K562 (cell line): Measurements from ENCODE around the gene FHIT. TPM values are rescaled to one million over a fixed set of nuclear protein-coding genes. Genes with fewer than 3 reads are reported as not detected.

ENCODE experiments used
- ATAC-seq: fragments of 200-7000 bp; cut with Tn5 transposase; 3 replicates; pipeline ENCODE4 v1.9.1; 2020; ENCODE audit warnings: moderate library complexity
- BruUV-seq: library from RNA; stranded (reverse); fragments of 400-500 nt; replicated peaks from 2 replicates; lab custom pipeline; 2021; lab: Mats Ljungman, UMichigan
- CTCF ChIA-PET: fragments of 300-600 bp; formaldehyde crosslinking; extraction: SDS; loops from one replicate; lab custom pipeline; 2021; ENCODE audit warnings: low intra/inter-chr PET ratio; lab: Yijun Ruan, JAX
- POLR2A ChIA-PET: fragments of 300-600, 350-650 bp; sonication (Branson Sonifier 250); formaldehyde crosslinking; extraction: SDS; loops from one replicate; lab custom pipeline; 2021; ENCODE audit warnings: antibody characterized with exemption, inconsistent platforms; lab: Yijun Ruan, JAX
- DNase-seq, 4 experiments: peaks; one replicate each; pipeline versions ENCODE4 v3.0.0 to v3.0.0-alpha.2; 2011 to 2018; ENCODE audit warnings: low spot score in 3 of 4, mixed read lengths in 3 of 4; ENCODE audit errors: extremely low read depth in 1 of 4
- FAIRE-seq: peaks from 2 replicates; lab custom pipeline; 2011; peaks lifted over from hg19 to GRCh38; lab: Jason Lieb, UNC
- H2AFZ ChIP-seq: 2 replicates; pipeline ENCODE4 v1.6.0; 2011; ENCODE audit warnings: low read depth, low read length, control low read depth, inconsistent platforms
- H3K27ac ChIP-seq: fragments of 200-600 bp; 3 replicates; pipeline ENCODE4 v1.8.0; 2011; ENCODE audit warnings: low read depth, mild to moderate bottlenecking, control low read depth, inconsistent platforms, low read length, moderate library complexity, mixed read lengths; ENCODE audit errors: extremely low read depth
- H3K27me3 ChIP-seq, 2 experiments: fragments of 300-600 bp in 1 of 2; 2 replicates in 1 of 2; 3 replicates in 1 of 2; pipeline versions ENCODE4 v1.6.0 to v1.8.0; 2011; ENCODE audit warnings: inconsistent platforms in 2 of 2, low read length in 2 of 2, mild to moderate bottlenecking in 1 of 2, mixed read lengths in 1 of 2, moderate library complexity in 1 of 2; ENCODE audit not compliant: control insufficient read depth in 2 of 2, insufficient read depth in 2 of 2
- H3K36me3 ChIP-seq: fragments of 300-600 bp; 3 replicates; pipeline ENCODE4 v1.8.0; 2011; ENCODE audit warnings: mild to moderate bottlenecking, low read length, inconsistent platforms; ENCODE audit not compliant: control insufficient read depth, insufficient read depth
- H3K4me1 ChIP-seq, 2 experiments: fragments of 200-600 bp in 1 of 2; replicated peaks in 1 of 2; 2 replicates in 1 of 2; 3 replicates in 1 of 2; pipeline versions ENCODE4 v1.5.1 to v1.8.0; 2011; ENCODE audit warnings: inconsistent platforms in 2 of 2, low read length in 2 of 2, mild to moderate bottlenecking in 1 of 2, mixed read lengths in 1 of 2, moderate library complexity in 1 of 2; ENCODE audit not compliant: control insufficient read depth in 2 of 2, insufficient read depth in 2 of 2
- H3K4me2 ChIP-seq: 2 replicates; pipeline ENCODE4 v1.6.1; 2011; ENCODE audit warnings: low read length, control low read depth, inconsistent platforms, mixed read lengths; ENCODE audit not compliant: insufficient read depth
- H3K4me3 ChIP-seq: fragments of 200-600 bp; sonication (generic), shearing (Covaris generic); 2 replicates; pipeline ENCODE4 v1.5.1; 2016; ENCODE audit warnings: control low read depth, inconsistent platforms
- H3K79me2 ChIP-seq: fragments of 200-600 bp; 3 replicates; pipeline ENCODE4 v1.8.0; 2011; ENCODE audit warnings: low read length, inconsistent platforms; ENCODE audit not compliant: control insufficient read depth, insufficient read depth
- H3K9ac ChIP-seq, 2 experiments: 2 replicates each; pipeline versions ENCODE4 v1.6.0 to v1.6.1; 2011; ENCODE audit warnings: low read depth in 2 of 2, low read length in 2 of 2, control low read depth in 1 of 2, inconsistent platforms in 1 of 2, mild to moderate bottlenecking in 1 of 2, mixed read lengths in 1 of 2; ENCODE audit not compliant: insufficient read depth in 1 of 2
- H3K9me1 ChIP-seq: one replicate; pipeline ENCODE4 v1.6.0; 2011; ENCODE audit warnings: inconsistent platforms, mild to moderate bottlenecking, low read length, moderate library complexity; ENCODE audit not compliant: control insufficient read depth, insufficient read depth
- H3K9me3 ChIP-seq: replicated peaks from 2 replicates; pipeline ENCODE4 v1.5.1; 2011; ENCODE audit warnings: low read depth, low read length, inconsistent platforms; ENCODE audit not compliant: control insufficient read depth, insufficient read depth
- H4K20me1 ChIP-seq: replicated peaks from 2 replicates; pipeline ENCODE4 v1.6.1; 2011; ENCODE audit warnings: low read length, inconsistent platforms, mixed read lengths; ENCODE audit not compliant: control insufficient read depth, insufficient read depth
- ARID3B ChIP-seq: fragments of 250-450 bp; sonication (Bioruptor Pico); IDR thresholded peaks from 2 replicates; pipeline ENCODE4 v1.4.0; 2020; ENCODE audit warnings: borderline replicate concordance
- DEAF1 ChIP-seq: fragments of 450-650 bp; formaldehyde crosslinking; IDR thresholded peaks from 2 replicates; pipeline ENCODE4 v1.4.0; 2020; ENCODE audit warnings: mild to moderate bottlenecking, moderate library complexity
- E4F1 ChIP-seq: fragments of 250-450 bp; sonication (Bioruptor Pico); IDR thresholded peaks from 2 replicates; pipeline ENCODE4 v1.5.0; 2021; ENCODE audit warnings: mild to moderate bottlenecking, borderline replicate concordance
- EHMT2 ChIP-seq: fragments of 450-650 bp; IDR thresholded peaks from 2 replicates; pipeline ENCODE4 v1.6.1; 2018; ENCODE audit warnings: antibody characterized with exemption
- ETS2 ChIP-seq: IDR thresholded peaks from 2 replicates; pipeline ENCODE4 v1.6.1; 2016; ENCODE audit warnings: borderline replicate concordance, missing genetic modification characterization, mild to moderate bottlenecking, moderate library complexity, missing compliant biosample characterization; ENCODE audit not compliant: poor library complexity, severe bottlenecking
- KDM1A ChIP-seq, 2 experiments: fragments of 450-650 bp; IDR thresholded peaks; 2 replicates each; pipeline ENCODE4 v1.6.1; 2016; ENCODE audit warnings: mild to moderate bottlenecking in 2 of 2
- MBD1 ChIP-seq: fragments of 250-450 bp; sonication (Bioruptor Pico); IDR thresholded peaks from 2 replicates; pipeline ENCODE4 v1.8.0; 2022; ENCODE audit warnings: inconsistent platforms
- MXD1 ChIP-seq: fragments of 250-450 bp; sonication (Bioruptor Pico); IDR thresholded peaks from 2 replicates; pipeline ENCODE4 v1.8.0; 2021; ENCODE audit warnings: borderline replicate concordance, mild to moderate bottlenecking, moderate library complexity; ENCODE audit not compliant: poor library complexity, severe bottlenecking
- PHTF2 ChIP-seq: fragments of 250-450 bp; sonication (Bioruptor Pico); IDR thresholded peaks from 2 replicates; pipeline ENCODE4 v1.5.0; 2021; ENCODE audit warnings: mild to moderate bottlenecking
- RB1 ChIP-seq: fragments of 450-650 bp; IDR thresholded peaks from 2 replicates; pipeline ENCODE4 v1.6.1; 2017; ENCODE audit warnings: low read depth, mild to moderate bottlenecking
- RBM15 ChIP-seq: fragments of 200-400 bp; formaldehyde crosslinking; IDR thresholded peaks from 2 replicates; pipeline ENCODE4 v1.6.1; 2018; ENCODE audit warnings: mild to moderate bottlenecking, low read length, moderate library complexity; ENCODE audit not compliant: insufficient read depth
- SNAPC5 ChIP-seq: fragments of 250-450 bp; sonication (Bioruptor Pico); IDR thresholded peaks from 2 replicates; pipeline ENCODE4 v1.8.0; 2021; ENCODE audit warnings: moderate library complexity, mild to moderate bottlenecking, inconsistent platforms
- TBP ChIP-seq: optimal IDR thresholded peaks from 2 replicates; pipeline ENCODE3; 2011; ENCODE audit warnings: low read depth, low read length, improper control_type of control experiment
- ZNF232 ChIP-seq: sonication (generic); formaldehyde crosslinking; IDR thresholded peaks from 2 replicates; pipeline ENCODE4 v1.8.0; 2022; ENCODE audit warnings: mild to moderate bottlenecking, missing genetic modification reagents
- ZNF384 ChIP-seq: IDR thresholded peaks from 2 replicates; pipeline ENCODE4 v1.6.1; 2012; ENCODE audit warnings: low read depth, low read length, improper control_type of control experiment
- WGBS: fragments of 100-300 bp; shearing (Covaris generic); methylation state at CpG from one replicate; pipeline ENCODE4 v1.1.6; 2016; ENCODE audit warnings: low coverage, mixed read lengths; ENCODE audit not compliant: insufficient coverage; ENCODE audit errors: missing lambda C conversion rate; 5-methylcytosine and 5-hydroxymethylcytosine counted together
- in situ Hi-C: fragments of 300-500 bp; cut with MboI; formaldehyde crosslinking; loops from 4 replicates; pipeline ENCODE4 v1.15.0; 2018; ENCODE audit warnings: inconsistent platforms, mixed read lengths
- intact Hi-C: fragments of 100-400 bp; cut with micrococcal nuclease; formaldehyde crosslinking; loops from 2 replicates; pipeline ENCODE4 v1.14.2; 2022
- polyA plus RNA-seq, 8 experiments: library from polyadenylated mRNA; depleted of rRNA in 4 of 8; stranded (reverse) in 5 of 8; unstranded in 3 of 8; fragments of >200 nt; fragmentation: Nextera tagmentation in 2 of 8; fragmentation: Illumina TruSeq in 1 of 8; extraction: Ambion mirVana in 2 of 8; extraction: Trizol in 1 of 8; gene quantifications; 2 replicates each; pipeline versions ENCODE4 v1.2.1 to v1.2.3, GENCODE V29; 2011 to 2014; ENCODE audit warnings: inconsistent platforms in 1 of 8, missing spikeins in 1 of 8
- total RNA-seq, 7 experiments: library from RNA; depleted of rRNA in 6 of 7; stranded (reverse); fragments of >200 nt in 6 of 7; fragmentation: Illumina TruSeq in 2 of 7; extraction: Trizol in 2 of 7; gene quantifications; 2 replicates each; pipeline versions ENCODE4 v1.2.1 to v1.2.3, GENCODE V29; 2011 to 2021; ENCODE audit warnings: low replicate concordance in 1 of 7

Gene FHIT
- total and polyA plus RNA-seq, 9 of the 15 experiments (the other 6 are each of a cell fraction or from before 2014, with no cell fraction given) = 1.7 to 9.1 (median 4.3) TPM

- POLR2A ChIA-PET = no interaction called here
- H3K4me1 ChIP-seq = no peaks in the 10 kb centered on the region
- no peak for FAIRE-seq
- no peaks in the 10 kb centered on the region for H3K9me3 ChIP-seq
- CTCF ChIA-PET = no interaction called here
- no peak for TF ChIP-seq ZNF232 (CRISPR knock-in tag)
- no peak for TF ChIP-seq MXD1 (CRISPR knock-in tag)
- TF ChIP-seq MBD1 (CRISPR knock-in tag) = no peak
- TF ChIP-seq E4F1 (CRISPR knock-in tag) = no peak
- no peak for TF ChIP-seq ZNF384
- TF ChIP-seq KDM1A (IDR thresholded peaks at IDR 0.05) = no peak
- TF ChIP-seq RBM15 = no peak
- TF ChIP-seq ARID3B (CRISPR knock-in tag) = no peak
- no peak for TF ChIP-seq SNAPC5
- no peak for TF ChIP-seq EHMT2
- no peak for TF ChIP-seq PHTF2 (CRISPR knock-in tag)
- TF ChIP-seq DEAF1 (CRISPR knock-in tag) = no peak
- TF ChIP-seq RB1 = no peak
- no peak for TF ChIP-seq TBP
- TF ChIP-seq ETS2 = no peak
- no TSS peak for BruUV-seq
- no peaks in the 10 kb centered on the region for H4K20me1 ChIP-seq
- intact Hi-C loops = no loop called here
- H3K9ac ChIP-seq = no peak overlapping the region
- 21% methylated on average over 5 of the region's 5 CpGs for WGBS
- no peaks in the 10 kb centered on the region for H3K27me3 ChIP-seq
- H3K27ac ChIP-seq = no peak overlapping the region
- no peaks in the 10 kb centered on the region for H3K36me3 ChIP-seq
- H3K4me2 ChIP-seq = no peak overlapping the region
- no peak overlapping the region for H3K4me3 ChIP-seq
- ATAC-seq = no peak
- in situ Hi-C loops = no loop called here
- no peaks in the 10 kb centered on the region for H3K79me2 ChIP-seq
- no peak overlapping the region for H2AFZ ChIP-seq
- H3K9me1 ChIP-seq = no peaks in the 10 kb centered on the region
- DNase-seq = peak in 1 of 4 experiments; percentile 3
These were observed 345.0 kb downstream of the FHIT start for GRCh38 chr3:60906283-60906682.
